Kidney (tissue), 14 donors: ENCODE results near the gene KIAA1755. TPM values are rescaled to one million over a fixed set of nuclear protein-coding genes. Genes with fewer than 3 reads are reported as not detected.
A peak's percentile ranks its signal among the peaks of the same experiment; 100 is the strongest.

Experiments
- DNase-seq, 5 donors: peaks; one replicate each; pipeline ENCODE4 v3.0.0-alpha.2; 2013 to 2020
- FAIRE-seq: peaks from 2 replicates; lab custom pipeline; 2012; peaks lifted over from hg19 to GRCh38; lab: Jason Lieb, UNC
- H3K27ac ChIP-seq, 2 donors: one replicate each; pipeline ENCODE4 v1.7.0; 2013; ENCODE audit warnings: low read depth in 2 of 2, low read length in 2 of 2, inconsistent platforms in 1 of 2
- H3K27me3 ChIP-seq: one replicate; pipeline ENCODE4 v1.7.1; 2013; ENCODE audit warnings: low read length, inconsistent platforms; ENCODE audit not compliant: control insufficient read depth, insufficient read depth
- H3K36me3 ChIP-seq, 3 donors: one replicate each; pipeline versions ENCODE4 v1.7.0 to v1.7.1; 2013; ENCODE audit warnings: low read length in 3 of 3, control low read depth in 1 of 3, inconsistent platforms in 1 of 3; ENCODE audit not compliant: insufficient read depth in 3 of 3, control insufficient read depth in 2 of 3
- H3K4me1 ChIP-seq, 3 donors: one replicate each; pipeline versions ENCODE4 v1.7.0 to v1.7.1; 2013; ENCODE audit warnings: low read length in 3 of 3, inconsistent platforms in 1 of 3, low read depth in 1 of 3; ENCODE audit not compliant: control insufficient read depth in 2 of 3, insufficient read depth in 2 of 3
- H3K4me3 ChIP-seq, 3 donors: one replicate each; pipeline versions ENCODE4 v1.7.0 to v1.8.1; 2013; ENCODE audit warnings: low read length in 3 of 3, control low read depth in 1 of 3, inconsistent platforms in 1 of 3
- H3K9ac ChIP-seq, 3 donors: one replicate each; pipeline versions ENCODE4 v1.7.0 to v1.7.1; 2013; ENCODE audit warnings: low read length in 3 of 3, control low read depth in 1 of 3, inconsistent platforms in 1 of 3
- H3K9me3 ChIP-seq, 3 donors: one replicate each; pipeline versions ENCODE4 v1.7.0 to v1.7.1; 2013; ENCODE audit warnings: low read length in 3 of 3, control low read depth in 1 of 3, inconsistent platforms in 1 of 3; ENCODE audit not compliant: control insufficient read depth in 2 of 3, insufficient read depth in 1 of 3
- CTCF ChIP-seq: IDR thresholded peaks from 3 replicates; pipeline ENCODE4 v1.5.1; 2012; ENCODE audit warnings: mild to moderate bottlenecking, moderate library complexity, borderline replicate concordance; ENCODE audit not compliant: insufficient read depth; ENCODE audit errors: extremely low read depth
- intact Hi-C: fragments of 100-400 bp; cut with DNase I; formaldehyde crosslinking; loops from one replicate; pipeline ENCODE4 v1.11.1; 2022
- polyA plus RNA-seq: library from polyadenylated mRNA; stranded (reverse); fragments of 350-450 nt; fragmentation: Illumina TruSeq; extraction: RNeasy Lipid Tissue Mini Kit (QIAGEN cat#74804); gene quantifications from one replicate; pipeline ENCODE4 v1.2.3, GENCODE V29; 2014; ENCODE audit warnings: low read depth, low replicate concordance; ENCODE audit not compliant: insufficient read depth
- total RNA-seq: library from RNA; stranded (reverse); fragmentation: NEBNext Ultra II Directional; extraction: Animal tissue kit (Norgen Biotek cat#: 25700); gene quantifications from one replicate; pipeline ENCODE4 v1.2.1, GENCODE V29; 2021
- donor health status: control.
- donor health status: control.
- donor health status: control.
- donor health status: control.
- donor health status: control.
- donor health status: DM: yes; HTN: yes; CAD: no.
- donor health status: Normal renal cell carcinoma (clear cell type).

KIAA1755 gene
- total and polyA plus RNA-seq, 2 donors from 2014 or later = 1.5 to 5.1 TPM

GRCh38 chr20:38198238-38198861, 62.2 kb downstream of the KIAA1755 start:
- Histone ChIP-seq H3K27me3 (no peaks in the 10 kb centered on the region), H3K36me3 (no peaks in the 10 kb centered on the region), H3K4me3 (no peak overlapping the region), H3K4me1 (no peaks in the 10 kb centered on the region), H3K27ac (no peak overlapping the region), H3K9me3 (no peaks in the 10 kb centered on the region), H3K9ac (no peak overlapping the region)
- no peak for TF ChIP-seq CTCF
- intact Hi-C loops = no loop called here
- DNase-seq (peak in 1 of 5 donors; percentile 4), FAIRE-seq (no peak)

- Histone ChIP-seq H3K4me1 (no peaks in the 10 kb centered on the region), H3K27ac (no peak overlapping the region), H3K9ac (no peak overlapping the region), H3K9me3 (no peaks in the 10 kb centered on the region), H3K27me3 (no peaks in the 10 kb centered on the region), H3K36me3 (no peaks in the 10 kb centered on the region), H3K4me3 (no peak overlapping the region)
- TF ChIP-seq CTCF = no peak
- peak in 1 of 5 donors; percentile 7 for DNase-seq
- intact Hi-C loops = no loop called here
- FAIRE-seq = no peak
Observed at GRCh38 chr20:38197619-38198018, 62.9 kb downstream of the KIAA1755 start.

- TF ChIP-seq CTCF = no peak
- no peak overlapping the region for H3K4me3 ChIP-seq
- intact Hi-C loops = no loop called here
- no peak overlapping the region for H3K9ac ChIP-seq
- no peak for FAIRE-seq
- H3K27me3 ChIP-seq = no peaks in the 10 kb centered on the region
- H3K9me3 ChIP-seq = no peaks in the 10 kb centered on the region
- no peak overlapping the region for H3K27ac ChIP-seq
- H3K4me1 ChIP-seq = no peaks in the 10 kb centered on the region
- DNase-seq = no peak
- no peaks in the 10 kb centered on the region for H3K36me3 ChIP-seq
Observed at GRCh38 chr20:38197217-38197616, 63.3 kb downstream of the KIAA1755 start.

GRCh38 chr20:38196592-38196991, 63.9 kb downstream of the KIAA1755 start:
- intact Hi-C loops = no loop called here
- Histone ChIP-seq H3K4me3 (no peak overlapping the region), H3K36me3 (no peaks in the 10 kb centered on the region), H3K27ac (no peak overlapping the region), H3K27me3 (no peaks in the 10 kb centered on the region), H3K9me3 (no peaks in the 10 kb centered on the region), H3K9ac (no peak overlapping the region), H3K4me1 (no peaks in the 10 kb centered on the region)
- peak in 2 of 5 donors; percentile 33 to 91 for DNase-seq
- no peak for TF ChIP-seq CTCF
- FAIRE-seq = no peak
